Stimulated activated CD8-positive, alpha-beta memory T cell treated with anti-CD3 and anti-CD28 coated beads, Interleukin-4, amount 100 ng/mL, for 4 hours (primary cell): ENCODE data around the gene MED25.
A peak's percentile ranks its signal among the peaks of the same experiment; 100 is the strongest.

ENCODE experiments used
- DNase-seq, 2 donors: peaks; one replicate each; pipeline ENCODE4 v3.0.0-alpha.2; 2020; ENCODE audit warnings: low read depth in 2 of 2, low spot score in 1 of 2

MED25 gene

DNA sequence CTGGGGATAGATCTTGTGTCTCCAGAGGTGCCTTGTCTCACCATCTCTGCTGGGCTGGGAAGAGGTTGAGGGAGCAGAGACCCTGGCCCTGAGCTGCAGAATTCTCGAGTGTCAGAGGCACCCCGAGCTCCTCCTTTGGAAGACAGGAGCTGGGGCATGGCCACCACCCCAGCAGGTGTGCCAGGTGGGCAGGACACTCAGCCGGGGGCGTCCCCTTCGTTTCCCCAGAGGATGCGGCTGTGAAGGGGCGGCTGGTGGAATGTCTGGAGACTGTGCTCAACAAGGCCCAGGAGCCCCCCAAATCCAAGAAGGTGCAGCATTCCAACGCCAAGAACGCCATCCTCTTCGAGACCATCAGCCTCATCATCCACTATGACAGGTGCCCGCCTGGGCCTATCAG, 19.5 kb upstream of the MED25 start:
- no peak for DNase-seq

DNA sequence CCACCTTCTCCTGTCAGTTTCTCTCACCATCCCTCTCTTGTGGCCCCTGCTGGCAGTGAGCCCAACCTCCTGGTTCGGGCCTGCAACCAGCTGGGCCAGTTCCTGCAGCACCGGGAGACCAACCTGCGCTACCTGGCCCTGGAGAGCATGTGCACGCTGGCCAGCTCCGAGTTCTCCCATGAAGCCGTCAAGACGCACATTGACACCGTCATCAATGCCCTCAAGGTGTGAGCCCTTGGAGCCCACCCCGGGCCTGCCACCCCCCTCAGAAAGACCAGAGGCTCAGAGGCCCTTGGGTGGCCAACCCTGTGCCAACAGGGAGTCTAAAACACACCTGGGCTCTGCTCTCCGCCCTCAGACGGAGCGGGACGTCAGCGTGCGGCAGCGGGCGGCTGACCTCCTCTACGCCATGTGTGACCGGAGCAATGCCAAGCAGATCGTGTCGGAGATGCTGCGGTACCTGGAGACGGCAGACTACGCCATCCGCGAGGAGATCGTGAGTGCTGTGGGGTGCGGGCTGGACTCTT, 18.8 kb upstream of the MED25 start:
- DNase-seq = no peak

GRCh38 chr19:49799798-49800376, 18.2 kb upstream of the MED25 start:
- no peak for DNase-seq

- no peak for DNase-seq
Measured at GRCh38 chr19:49800771-49801170, 17.3 kb upstream of the MED25 start.

- DNase-seq = no peak
Measured at GRCh38 chr19:49801401-49801888, 16.6 kb upstream of the MED25 start.

DNA sequence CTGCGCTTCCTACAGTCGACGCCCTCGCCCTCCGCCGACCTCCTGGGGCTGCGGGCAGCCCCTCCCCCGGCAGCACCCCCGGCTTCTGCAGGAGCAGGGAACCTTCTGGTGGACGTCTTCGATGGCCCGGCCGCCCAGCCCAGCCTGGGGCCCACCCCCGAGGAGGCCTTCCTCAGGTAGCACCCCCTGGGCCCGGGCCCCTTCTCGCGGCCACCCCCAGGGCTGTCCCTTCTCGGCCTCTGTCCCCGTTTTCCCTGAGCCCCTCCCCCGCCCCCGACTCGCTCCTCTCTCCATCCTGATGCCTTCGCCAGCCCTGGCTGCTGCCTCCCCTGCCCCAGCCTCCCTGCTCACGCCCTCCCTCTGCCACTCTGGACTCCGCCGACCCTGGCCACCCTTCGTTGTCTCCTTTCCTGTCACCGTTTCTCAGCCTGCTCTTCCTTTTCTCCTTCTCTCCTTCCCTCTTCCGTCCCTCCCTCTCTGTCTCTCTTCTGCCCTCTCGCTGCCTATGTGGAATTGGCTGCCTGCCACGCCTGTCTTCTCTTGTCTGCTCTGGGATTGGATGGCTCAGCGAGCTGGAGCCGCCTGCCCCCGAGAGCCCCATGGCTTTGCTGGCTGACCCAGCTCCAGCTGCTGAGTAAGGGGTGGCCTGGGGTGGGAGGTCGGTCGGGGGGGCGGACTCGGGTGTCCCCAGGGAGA, 16.0 kb upstream of the MED25 start:
- no peak for DNase-seq

DNA sequence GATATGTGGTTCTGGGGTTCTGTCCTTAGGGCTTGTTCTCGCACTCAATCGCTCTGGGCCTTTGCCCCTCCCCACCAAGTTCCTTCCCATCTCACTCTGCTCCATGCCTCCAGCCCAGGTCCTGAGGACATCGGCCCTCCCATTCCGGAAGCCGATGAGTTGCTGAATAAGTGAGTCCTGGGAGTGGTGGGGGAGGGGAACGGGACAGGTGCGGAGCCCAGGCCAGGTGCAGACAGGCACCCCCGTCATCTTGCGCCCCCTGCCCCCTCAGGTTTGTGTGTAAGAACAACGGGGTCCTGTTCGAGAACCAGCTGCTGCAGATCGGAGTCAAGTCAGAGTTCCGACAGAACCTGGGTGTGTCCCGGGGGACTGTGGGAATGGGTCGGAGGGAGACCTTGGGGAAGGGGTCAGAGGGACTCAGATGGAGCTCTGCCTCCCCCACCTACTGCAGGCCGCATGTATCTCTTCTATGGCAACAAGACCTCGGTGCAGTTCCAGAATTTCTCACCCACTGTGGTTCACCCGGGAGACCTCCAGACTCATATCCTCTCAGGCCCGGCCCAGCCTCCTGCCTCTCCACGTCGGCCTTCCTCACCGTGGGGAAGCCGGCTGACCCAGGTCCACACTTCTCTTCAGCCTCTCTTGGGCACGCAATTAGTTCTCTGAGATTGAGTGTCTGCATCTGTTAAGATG, 15.1 kb upstream of the MED25 start:
- no peak for DNase-seq

DNA sequence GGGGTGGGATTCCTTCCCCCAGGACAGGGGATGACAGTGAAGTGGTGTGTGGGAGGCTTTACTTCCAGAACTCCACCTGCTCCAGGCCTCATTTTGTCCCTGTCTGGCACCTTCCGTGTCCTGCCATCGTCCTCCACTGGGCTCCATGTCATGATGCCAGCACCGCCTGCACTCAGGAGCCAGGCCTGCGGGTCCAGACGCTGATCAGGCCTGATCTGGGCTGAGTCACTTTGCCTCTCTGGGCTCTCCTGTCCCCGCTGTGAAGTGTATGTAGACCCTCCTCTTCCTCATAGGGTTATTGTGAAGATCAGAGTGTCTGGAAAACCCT, 14.6 kb upstream of the MED25 start:
- no peak for DNase-seq

DNA sequence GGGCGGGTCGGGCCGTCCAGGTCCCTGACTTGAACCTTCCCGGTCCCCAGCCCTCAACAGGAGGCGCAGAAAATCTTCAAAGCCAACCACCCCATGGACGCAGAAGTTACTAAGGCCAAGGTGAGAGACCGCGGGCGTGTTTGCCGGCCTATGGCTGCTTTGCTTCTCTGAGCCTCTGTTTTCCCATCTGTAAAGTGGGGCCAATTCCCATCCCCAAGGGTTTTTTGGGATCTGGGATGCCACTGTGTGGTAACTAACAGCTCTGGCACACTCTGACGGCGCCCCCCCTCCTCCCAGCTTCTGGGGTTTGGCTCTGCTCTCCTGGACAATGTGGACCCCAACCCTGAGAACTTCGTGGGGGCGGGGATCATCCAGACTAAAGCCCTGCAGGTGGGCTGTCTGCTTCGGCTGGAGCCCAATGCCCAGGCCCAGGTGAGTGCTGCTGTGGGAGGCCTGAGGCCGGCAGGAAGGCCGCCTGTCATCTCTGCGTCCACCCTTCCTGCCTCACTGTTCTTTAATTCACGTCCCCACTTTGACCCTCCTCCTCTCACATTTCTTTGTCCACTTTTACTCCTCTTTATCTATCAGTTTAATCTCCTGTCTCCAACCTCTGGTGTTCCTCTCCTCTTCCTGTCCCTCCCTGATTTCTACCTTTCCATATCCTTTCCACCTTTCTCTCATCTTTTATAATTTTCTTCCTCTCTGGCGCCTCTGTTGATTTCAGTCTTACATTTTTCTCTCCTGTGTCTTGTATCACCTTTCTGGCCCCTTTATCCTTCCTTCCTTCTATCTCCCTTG, 12.1 kb upstream of the MED25 start:
- no peak for DNase-seq

DNA sequence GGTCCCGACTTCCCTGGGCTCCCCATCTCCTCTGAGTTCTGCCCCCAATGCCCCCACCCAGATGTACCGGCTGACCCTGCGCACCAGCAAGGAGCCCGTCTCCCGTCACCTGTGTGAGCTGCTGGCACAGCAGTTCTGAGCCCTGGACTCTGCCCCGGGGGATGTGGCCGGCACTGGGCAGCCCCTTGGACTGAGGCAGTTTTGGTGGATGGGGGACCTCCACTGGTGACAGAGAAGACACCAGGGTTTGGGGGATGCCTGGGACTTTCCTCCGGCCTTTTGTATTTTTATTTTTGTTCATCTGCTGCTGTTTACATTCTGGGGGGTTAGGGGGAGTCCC, 11.5 kb upstream of the MED25 start:
- DNase-seq = no peak

- no peak for DNase-seq
Measured at GRCh38 chr19:49807058-49807903, 10.8 kb upstream of the MED25 start.

DNA sequence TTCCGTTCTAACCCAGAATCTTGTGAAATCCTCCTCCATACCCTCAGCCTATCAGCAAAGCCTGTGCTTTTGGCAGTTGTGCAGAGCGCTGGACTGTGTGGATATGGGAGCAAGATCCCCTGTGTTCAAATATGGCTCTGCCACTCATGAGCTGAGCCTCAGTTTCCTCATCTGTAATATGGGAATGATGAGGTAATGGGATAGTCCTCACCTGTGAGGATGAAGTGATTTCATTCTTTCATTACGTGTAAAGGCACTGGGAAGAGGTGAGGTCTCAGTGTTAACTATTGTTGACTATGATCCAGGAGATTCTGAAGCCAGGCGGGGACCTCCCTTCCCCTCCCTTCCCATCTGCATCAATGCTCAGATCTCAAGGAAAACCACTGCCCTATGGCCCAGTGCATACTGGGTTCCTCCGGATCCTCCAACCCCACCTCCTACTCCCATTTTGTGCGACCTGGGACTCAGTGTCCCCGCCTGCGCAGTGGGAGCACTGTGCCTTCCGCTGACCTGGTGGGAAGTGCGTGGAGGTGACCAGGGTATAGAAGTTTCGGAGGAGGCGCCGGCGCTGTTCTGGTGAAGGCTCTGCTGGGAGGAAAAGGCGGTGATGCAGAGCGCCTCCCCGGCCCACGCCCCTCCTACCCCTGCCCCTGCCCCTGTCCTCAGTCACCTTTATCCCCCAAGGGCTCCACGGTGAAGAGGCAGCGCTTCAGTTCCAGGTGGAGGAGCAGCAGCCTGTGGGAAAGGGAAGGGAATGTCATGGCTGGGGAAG, 10.0 kb upstream of the MED25 start:
- DNase-seq = no peak

GRCh38 chr19:49808711-49809159, 9.4 kb upstream of the MED25 start:
- peak; percentile 63 to 69 for DNase-seq

- DNase-seq = no peak
Measured at GRCh38 chr19:49809160-49809940, 8.7 kb upstream of the MED25 start.

GRCh38 chr19:49809941-49810389, 8.1 kb upstream of the MED25 start:
- DNase-seq = no peak

- no peak for DNase-seq
Measured at GRCh38 chr19:49811328-49811727, 6.8 kb upstream of the MED25 start.

GRCh38 chr19:49812452-49812996, 5.6 kb upstream of the MED25 start:
- no peak for DNase-seq

DNA sequence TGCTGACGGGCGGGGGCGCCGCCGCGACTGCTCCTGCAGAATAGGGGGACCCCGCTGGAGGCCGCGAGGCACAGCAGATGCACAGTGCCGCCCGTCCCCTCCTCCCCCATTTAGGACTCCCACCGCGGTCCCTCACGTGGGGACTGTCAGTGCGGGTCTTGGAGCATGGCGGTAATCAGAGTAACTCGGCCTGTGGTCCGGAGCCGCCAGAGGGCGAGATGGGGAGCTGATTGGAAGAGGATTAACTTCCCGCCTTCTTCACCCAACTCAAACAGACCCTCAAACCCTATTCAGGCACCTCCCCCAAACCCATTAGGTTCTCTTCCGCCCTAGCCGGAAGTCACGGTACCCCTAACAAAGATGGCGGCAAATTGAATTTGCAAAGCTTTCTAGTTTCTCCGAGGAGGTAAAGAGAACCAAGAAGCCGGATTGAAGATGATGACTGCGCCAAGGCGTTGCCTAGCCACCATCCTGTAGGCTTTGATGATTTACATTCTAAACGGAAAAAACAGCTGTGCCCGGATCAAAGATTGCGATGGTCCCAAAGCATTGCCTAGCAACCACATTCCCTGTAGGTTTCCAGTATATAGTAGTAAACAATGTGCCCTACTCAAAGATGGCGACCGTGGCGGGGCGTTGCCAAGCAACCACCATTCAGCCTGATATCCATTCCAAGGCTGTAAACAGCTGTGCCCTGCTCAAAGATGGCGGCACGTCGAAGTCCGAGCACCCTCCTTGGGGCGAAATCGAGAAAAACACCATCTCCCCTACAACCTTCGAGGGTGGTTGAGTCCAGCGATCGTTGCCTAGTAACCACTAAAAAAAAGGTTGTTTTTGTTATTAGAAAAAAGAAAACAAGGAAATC, 4.9 kb upstream of the MED25 start, which contains the start of gene FUZ:
TSS of gene FUZ (minus strand) at position 296 of the 865 bp plus-strand sequence. CDS start at position 110, 186 bp downstream.
- peak; percentile 79 to 87 for DNase-seq
